H1 (cell line): ENCODE data around the gene NFATC1. TPM values are rescaled to one million over a fixed set of nuclear protein-coding genes. Genes with fewer than 3 reads are reported as not detected.

Experiments
- CTCF ChIA-PET: fragments of 300-600 bp; sonication (Branson Sonifier 250); formaldehyde crosslinking; loops from one replicate; lab custom pipeline; 2021; ENCODE audit not compliant: partially characterized antibody; lab: Charles Lee
- POLR2A ChIA-PET: fragments of 300-600 bp; sonication (Branson Sonifier 250); formaldehyde crosslinking; loops from one replicate; lab custom pipeline; 2021; ENCODE audit warnings: inconsistent platforms; ENCODE audit not compliant: partially characterized antibody; lab: Charles Lee
- DNase-seq, 2 experiments: peaks; one replicate each; pipeline versions ENCODE4 v3.0.0 to v3.0.0-alpha.2; 2010 to 2022; ENCODE audit warnings: low spot score in 2 of 2, low read depth in 1 of 2, mixed read lengths in 1 of 2
- FAIRE-seq: peaks from 2 replicates; lab custom pipeline; 2011; peaks lifted over from hg19 to GRCh38; lab: Jason Lieb, UNC
- H2AFZ ChIP-seq: 2 replicates; pipeline ENCODE4 v1.8.1; 2012; ENCODE audit warnings: low read length, inconsistent platforms
- H2AK5ac ChIP-seq: 2 replicates; pipeline ENCODE4 v1.6.1; 2013; ENCODE audit warnings: low read depth, low read length
- H2BK120ac ChIP-seq: replicated peaks from 2 replicates; pipeline ENCODE3; 2013; ENCODE audit warnings: low read depth, low read length, inconsistent platforms
- H2BK12ac ChIP-seq: 2 replicates; pipeline ENCODE4 v1.6.1; 2013; ENCODE audit warnings: low read depth, low read length
- H2BK15ac ChIP-seq: 2 replicates; pipeline ENCODE4 v1.6.1; 2013; ENCODE audit warnings: low read length
- H2BK20ac ChIP-seq: 2 replicates; pipeline ENCODE4 v1.6.1; 2013; ENCODE audit warnings: low read length
- H2BK5ac ChIP-seq: 2 replicates; pipeline ENCODE4 v1.6.1; 2013; ENCODE audit warnings: low read depth, low read length
- H3K14ac ChIP-seq: 2 replicates; pipeline ENCODE4 v1.6.1; 2013; ENCODE audit warnings: inconsistent platforms; ENCODE audit not compliant: insufficient read length
- H3K18ac ChIP-seq: 2 replicates; pipeline ENCODE4 v1.6.1; 2013; ENCODE audit warnings: low read length; ENCODE audit errors: extremely low read depth
- H3K23ac ChIP-seq: 2 replicates; pipeline ENCODE4 v1.6.1; 2013; ENCODE audit warnings: inconsistent platforms; ENCODE audit not compliant: insufficient read length
- H3K23me2 ChIP-seq: 2 replicates; pipeline ENCODE4 v1.6.1; 2013; ENCODE audit warnings: low read depth, low read length
- H3K27ac ChIP-seq: 2 replicates; pipeline ENCODE4 v1.6.1; 2011; ENCODE audit warnings: low read depth, low read length, inconsistent platforms
- H3K27me3 ChIP-seq, 4 experiments: replicated peaks in 1 of 4; 1 replicate in 1 of 4; 2 replicates in 3 of 4; pipeline versions ENCODE4 v1.6.1 to v1.8.1; 2011 to 2013; ENCODE audit warnings: low read length in 3 of 4, mild to moderate bottlenecking in 3 of 4, inconsistent platforms in 2 of 4, mixed read lengths in 2 of 4, moderate library complexity in 1 of 4; ENCODE audit not compliant: control insufficient read depth in 3 of 4, insufficient read depth in 3 of 4; ENCODE audit errors: extremely low read depth in 1 of 4
- H3K36me3 ChIP-seq, 4 experiments: 2 replicates each; pipeline versions ENCODE4 v1.6.1 to v1.8.1; 2011 to 2013; ENCODE audit warnings: mild to moderate bottlenecking in 4 of 4, low read length in 3 of 4, moderate library complexity in 2 of 4, control low read depth in 1 of 4, inconsistent platforms in 1 of 4; ENCODE audit not compliant: insufficient read depth in 4 of 4, control insufficient read depth in 2 of 4
- H3K4ac ChIP-seq: replicated peaks from 2 replicates; pipeline ENCODE3; 2013; ENCODE audit warnings: low read length, low read depth, mixed read lengths, inconsistent platforms; ENCODE audit not compliant: insufficient read length
- H3K4me1 ChIP-seq, 4 experiments: replicated peaks in 1 of 4; 1 replicate in 1 of 4; 2 replicates in 3 of 4; pipeline versions ENCODE4 v1.6.1 to v1.8.1; 2011 to 2013; ENCODE audit warnings: low read length in 3 of 4, inconsistent platforms in 2 of 4, mixed read lengths in 1 of 4; ENCODE audit not compliant: insufficient read depth in 4 of 4, control insufficient read depth in 3 of 4
- H3K4me2 ChIP-seq, 2 experiments: 2 replicates each; pipeline versions ENCODE4 v1.6.1 to v1.8.1; 2011 to 2013; ENCODE audit warnings: low read depth in 2 of 2, low read length in 2 of 2, control low read depth in 1 of 2, inconsistent platforms in 1 of 2, mild to moderate bottlenecking in 1 of 2; ENCODE audit not compliant: insufficient read depth in 1 of 2
- H3K4me3 ChIP-seq, 4 experiments: fragments of 200-600, 300-600 bp in 1 of 4; sonication (generic), shearing (Covaris generic), sonication (Bioruptor Twin) in 1 of 4; 2 replicates each; pipeline versions ENCODE4 v1.5.1 to v1.8.1; 2011 to 2016; ENCODE audit warnings: low read length in 4 of 4, low read depth in 3 of 4, control low read depth in 2 of 4, inconsistent platforms in 2 of 4, mild to moderate bottlenecking in 2 of 4, mixed read lengths in 1 of 4, moderate library complexity in 1 of 4; ENCODE audit not compliant: insufficient read depth in 2 of 4; ENCODE audit errors: extremely low read depth in 1 of 4
- H3K56ac ChIP-seq: replicated peaks from 2 replicates; pipeline ENCODE3; 2013; ENCODE audit warnings: low read depth, mild to moderate bottlenecking, mixed read lengths, low read length, inconsistent platforms; ENCODE audit not compliant: insufficient read length
- H3K79me1 ChIP-seq: 2 replicates; pipeline ENCODE4 v1.6.1; 2013; ENCODE audit warnings: low read depth, low read length, control low read depth
- H3K79me2 ChIP-seq, 2 experiments: 2 replicates each; pipeline versions ENCODE4 v1.6.1 to v1.8.1; 2012 to 2013; ENCODE audit warnings: low read length in 2 of 2, mild to moderate bottlenecking in 2 of 2, inconsistent platforms in 1 of 2; ENCODE audit not compliant: insufficient read depth in 2 of 2, control insufficient read depth in 1 of 2
- H3K9ac ChIP-seq, 4 experiments: replicated peaks in 1 of 4; 1 replicate in 1 of 4; 2 replicates in 3 of 4; pipeline versions ENCODE4 v1.6.1 to v1.8.1; 2011 to 2013; ENCODE audit warnings: low read depth in 3 of 4, low read length in 3 of 4, control low read depth in 2 of 4, mild to moderate bottlenecking in 2 of 4, moderate library complexity in 2 of 4, inconsistent platforms in 1 of 4; ENCODE audit errors: extremely low read depth in 1 of 4
- H3K9me3 ChIP-seq, 2 experiments: 2 replicates each; pipeline versions ENCODE4 v1.6.1 to v1.8.1; 2012 to 2013; ENCODE audit warnings: mild to moderate bottlenecking in 2 of 2, moderate library complexity in 2 of 2, control low read depth in 1 of 2, inconsistent platforms in 1 of 2, low read depth in 1 of 2, low read length in 1 of 2, mixed read lengths in 1 of 2; ENCODE audit not compliant: insufficient read depth in 2 of 2
- H4K20me1 ChIP-seq, 2 experiments: replicated peaks in 1 of 2; 2 replicates each; pipeline versions ENCODE3 to v1.8.1; 2011 to 2013; ENCODE audit warnings: inconsistent platforms in 2 of 2, low read length in 2 of 2, mild to moderate bottlenecking in 1 of 2; ENCODE audit not compliant: insufficient read depth in 2 of 2, control insufficient read depth in 1 of 2
- H4K5ac ChIP-seq: 2 replicates; pipeline ENCODE4 v1.6.1; 2013; ENCODE audit warnings: low read length, low read depth, mixed read lengths, inconsistent platforms; ENCODE audit not compliant: insufficient read length
- H4K8ac ChIP-seq: 2 replicates; pipeline ENCODE4 v1.8.0; 2013; ENCODE audit warnings: mild to moderate bottlenecking, moderate library complexity, low read length, inconsistent platforms; ENCODE audit not compliant: insufficient read depth; ENCODE audit errors: extremely low read depth
- H4K91ac ChIP-seq: replicated peaks from 2 replicates; pipeline ENCODE3; 2013; ENCODE audit warnings: low read length, mixed read lengths, inconsistent platforms; ENCODE audit not compliant: insufficient read length
- CTBP2 ChIP-seq: IDR thresholded peaks from 2 replicates; pipeline ENCODE4 v1.7.0; 2011; ENCODE audit warnings: borderline replicate concordance, mild to moderate bottlenecking, moderate library complexity, mixed read lengths, low read length; ENCODE audit not compliant: insufficient read depth, insufficient read length
- EGR1 ChIP-seq: IDR thresholded peaks from 2 replicates; pipeline ENCODE4 v1.6.1; 2011; ENCODE audit warnings: low read depth, low read length, borderline replicate concordance
- KDM5A ChIP-seq: fragments of 200-600 bp; IDR thresholded peaks from 2 replicates; pipeline ENCODE4 v1.7.1; 2012; ENCODE audit warnings: mild to moderate bottlenecking, low read length, inconsistent platforms, mixed read lengths
- POLR2A ChIP-seq, 2 experiments: IDR thresholded peaks; 1 replicate in 1 of 2; 2 replicates in 1 of 2; pipeline ENCODE4 v1.6.1; 2011; ENCODE audit warnings: low read depth in 2 of 2, low read length in 2 of 2, mild to moderate bottlenecking in 2 of 2; ENCODE audit errors: control extremely low read depth in 1 of 2
- WGBS, 2 experiments: shearing (Covaris generic) in 1 of 2; methylation state at CpG; one replicate each; pipeline versions ENCODE4 v1.1.6 to v1.1.7; 2013 to 2015; ENCODE audit warnings: low lambda C conversion rate in 2 of 2, mixed read lengths in 2 of 2, inconsistent platforms in 1 of 2, low coverage in 1 of 2, missing lambda C conversion rate in 1 of 2; ENCODE audit not compliant: insufficient replicate concordance in 2 of 2, insufficient coverage in 1 of 2, insufficient read length in 1 of 2; ENCODE audit errors: extremely low coverage in 1 of 2, missing lambda C conversion rate in 1 of 2; 5-methylcytosine and 5-hydroxymethylcytosine counted together
- polyA plus RNA-seq, 7 experiments: library from polyadenylated mRNA; depleted of rRNA in 3 of 7; stranded (reverse) in 5 of 7; unstranded in 2 of 7; fragments of >200 nt in 5 of 7; fragments of 200-250 nt in 2 of 7; gene quantifications; 1 replicate in 5 of 7; 2 replicates in 1 of 7; 4 replicates in 1 of 7; pipeline versions ENCODE4 v1.2.1 to v1.2.3, GENCODE V29; 2011 to 2013; ENCODE audit warnings: missing spikeins in 2 of 7, mixed read lengths in 2 of 7
- total RNA-seq: library from RNA; stranded (reverse); fragmentation: NEBNext Ultra II Directional; extraction: Animal tissue kit (Norgen Biotek cat#: 25700); gene quantifications from 2 replicates; pipeline ENCODE4 v1.2.1, GENCODE V29; 2021

The NFATC1 gene
- total and polyA plus RNA-seq, 2 of the 8 experiments (the other 6 are each of a cell fraction or from before 2014, with no cell fraction given) = 2.0 to 6.6 TPM

DNA sequence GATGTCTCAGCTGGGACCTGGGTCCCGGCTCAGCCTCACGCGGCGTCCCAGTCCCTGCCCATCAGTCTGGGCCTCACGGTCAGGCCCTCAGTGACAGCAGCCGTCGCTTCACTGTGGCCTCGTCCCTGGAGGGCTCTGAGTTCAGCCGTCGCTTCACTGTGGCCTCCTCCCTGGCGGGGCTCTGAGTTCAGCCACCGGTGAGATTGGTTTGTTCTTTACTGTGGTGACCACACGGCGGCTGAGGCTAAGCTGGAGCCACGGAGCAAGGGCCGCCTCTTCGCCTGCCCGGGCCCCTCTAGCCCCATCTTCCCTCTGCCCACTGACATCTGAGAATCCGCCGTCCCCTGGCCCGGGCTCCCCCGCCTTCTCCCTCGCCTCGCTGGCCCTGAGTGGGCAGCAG is 51.2 kb downstream of the NFATC1 start:
- Histone ChIP-seq H3K23me2 (no peaks in the 10 kb centered on the region), H4K20me1 (no peaks in the 10 kb centered on the region), H2BK120ac (no peak overlapping the region), H3K4me3 (no peak overlapping the region), H3K36me3 (no peaks in the 10 kb centered on the region; a peak in 1 of 8 replicates), H3K9me3 (no peaks in the 10 kb centered on the region), H3K79me1 (no peaks in the 10 kb centered on the region), H3K27me3 (no peaks in the 10 kb centered on the region), H2AK5ac (no peak overlapping the region), H3K18ac (no peak overlapping the region), H4K91ac (no peak overlapping the region), H4K5ac (no peak overlapping the region), H2BK20ac (no peak overlapping the region), H3K14ac (no peak overlapping the region), H3K79me2 (no peaks in the 10 kb centered on the region), H3K23ac (no peak overlapping the region), H4K8ac (no peak overlapping the region; the same call in 1 of the 2 replicates), H2AFZ (no peak overlapping the region), H2BK5ac (no peak overlapping the region), H3K27ac (no peak overlapping the region), H3K4me1 (no peaks in the 10 kb centered on the region; a peak in 2 of 7 replicates), H2BK15ac (no peak overlapping the region), H3K4me2 (no peak overlapping the region), H2BK12ac (no peak overlapping the region), H3K4ac (no peak overlapping the region), H3K56ac (no peak overlapping the region), H3K9ac (no peak overlapping the region)
- FAIRE-seq = no peak
- WGBS, 2 experiments = 95% methylated on average over 18 of the region's 24 CpGs; no CpG with 5 or more reads in 1 of the 2 experiments
- no peak for DNase-seq
- TF ChIP-seq EGR1 = peak; percentile 26; the same call in 1 of the 2 replicates
- TF ChIP-seq POLR2A (IDR thresholded peaks at IDR 0.05; ENCODE audit: control extremely low read depth in 1 of 2, low read depth in 2 of 2, low read length in 2 of 2) = no peak
- no peak for TF ChIP-seq KDM5A
- no peak for TF ChIP-seq CTBP2
- ChIA-PET POLR2A (interaction anchor here (1.1 kb wide), 1 partner anchor 51 kb away, joined by 3 read pairs; no protein-coding TSS in a partner anchor), CTCF (no interaction called here)
